T-helper 2 cell (primary cell): ENCODE measurements around the gene NGF.

ENCODE experiments used
- DNase-seq, 5 experiments: peaks; one replicate each; pipeline versions ENCODE4 v3.0.0 to v3.0.0-alpha.2; 2012 to 2022

Gene NGF

DNA sequence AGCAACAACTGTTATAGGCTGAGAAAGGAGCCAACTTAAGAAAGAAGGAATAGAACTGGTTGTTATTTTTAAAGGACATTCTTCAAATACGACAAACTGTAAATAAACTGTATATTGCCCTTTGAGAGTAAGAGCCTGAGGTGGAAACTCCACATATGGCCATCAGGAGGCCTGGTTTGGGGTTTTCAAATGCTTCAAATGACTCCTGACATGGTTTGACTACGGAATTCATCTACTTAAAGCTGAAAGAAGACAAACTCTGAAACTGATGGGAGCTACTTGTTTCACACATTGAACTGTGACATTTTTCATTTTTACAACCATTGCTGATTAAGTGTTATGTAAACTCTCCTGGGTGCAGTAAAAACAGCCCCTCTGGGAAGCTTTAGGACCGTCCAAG, 59.8 kb downstream of the NGF start:
- no peak for DNase-seq

DNA sequence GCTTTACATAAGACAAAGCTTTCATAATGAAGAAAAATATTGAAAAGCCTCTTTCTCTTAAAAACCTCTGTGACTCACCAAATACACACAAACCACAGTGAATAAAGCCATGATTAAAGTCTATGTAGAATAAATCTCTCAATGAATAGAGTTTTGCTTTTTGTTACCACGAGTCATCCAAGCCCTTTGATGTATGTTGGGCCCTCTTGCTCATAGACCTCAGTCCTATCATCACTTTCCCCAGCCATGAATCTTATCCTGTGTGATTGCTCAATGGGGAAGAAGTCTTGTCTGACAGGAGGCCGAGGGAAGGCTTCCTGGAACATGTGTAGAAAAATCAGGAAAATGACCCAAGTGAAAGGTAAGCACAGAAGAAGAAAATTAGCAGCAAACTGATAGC, 60.8 kb downstream of the NGF start:
- no peak for DNase-seq

DNA sequence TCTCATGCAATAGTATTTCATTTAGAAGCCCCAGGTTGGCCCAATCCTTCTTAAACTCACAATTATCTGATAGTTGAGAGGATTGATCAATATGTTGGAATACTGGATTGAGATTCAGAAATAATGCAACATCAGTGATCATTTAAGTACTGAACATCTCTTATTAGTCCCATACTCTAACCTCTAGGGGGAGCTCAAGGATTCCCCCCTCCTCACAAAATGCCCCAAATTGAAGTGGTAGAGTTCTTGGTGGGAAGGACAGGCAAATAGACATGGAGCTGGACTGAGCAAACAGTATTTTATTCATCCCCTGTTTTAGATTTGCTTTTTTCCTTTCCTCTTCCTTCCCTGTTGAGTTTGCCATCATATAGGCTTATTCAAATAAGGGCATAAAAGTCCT, 62.8 kb downstream of the NGF start:
- DNase-seq = peak in 1 of 5 experiments; percentile 3

DNA sequence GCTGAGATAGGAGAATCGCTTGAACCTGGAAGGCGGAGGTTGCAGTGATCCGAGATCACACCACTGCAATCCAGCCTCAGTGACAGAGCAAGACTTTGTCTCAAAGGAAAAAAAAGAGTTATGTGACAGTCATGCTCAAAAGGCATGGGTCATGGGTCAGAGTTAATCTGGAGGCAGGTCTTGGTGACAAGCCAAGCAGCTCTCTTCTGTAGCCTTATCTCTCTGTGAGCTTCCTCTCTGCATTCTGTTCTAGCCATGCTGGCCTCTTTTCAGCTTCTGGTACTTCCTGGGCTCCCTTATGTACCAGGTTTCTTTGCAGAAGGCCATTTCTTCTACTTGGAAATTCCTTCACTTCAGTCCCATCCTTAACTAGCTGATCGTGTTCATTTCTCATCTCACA, 63.6 kb downstream of the NGF start:
- DNase-seq = no peak

DNA sequence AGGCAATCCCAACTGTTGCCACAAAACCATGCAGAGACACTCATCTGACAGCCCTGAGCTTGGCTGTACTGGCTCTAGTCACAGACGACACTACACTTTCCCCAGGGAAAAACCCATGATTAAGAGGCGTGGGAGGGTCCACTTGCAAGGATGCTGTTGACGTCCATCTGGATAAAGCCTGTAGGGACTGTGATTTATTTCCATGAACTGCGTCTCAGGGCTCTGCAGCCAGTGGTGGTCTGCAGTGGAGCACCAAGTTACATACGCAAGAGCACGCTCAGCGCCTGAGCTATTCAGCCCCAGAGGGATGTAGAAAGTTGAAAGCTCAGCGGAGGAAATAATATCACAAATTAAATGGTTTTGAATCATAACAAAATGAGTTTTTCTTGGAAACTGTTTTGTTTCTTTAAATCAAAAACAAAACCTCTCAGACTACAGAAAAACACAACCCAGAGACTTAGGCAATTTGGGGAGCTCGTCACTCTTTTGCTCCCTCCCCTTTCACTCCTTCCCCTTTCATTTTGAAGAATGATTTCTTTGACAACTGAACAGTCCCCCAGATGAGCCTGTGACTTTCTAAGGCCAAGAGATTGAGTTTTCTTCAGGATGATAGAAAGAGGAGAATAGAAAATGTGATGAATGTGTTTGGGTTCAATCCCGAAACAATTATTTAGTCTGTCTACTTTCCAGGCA, 71.2 kb downstream of the NGF start:
- no peak for DNase-seq

DNA sequence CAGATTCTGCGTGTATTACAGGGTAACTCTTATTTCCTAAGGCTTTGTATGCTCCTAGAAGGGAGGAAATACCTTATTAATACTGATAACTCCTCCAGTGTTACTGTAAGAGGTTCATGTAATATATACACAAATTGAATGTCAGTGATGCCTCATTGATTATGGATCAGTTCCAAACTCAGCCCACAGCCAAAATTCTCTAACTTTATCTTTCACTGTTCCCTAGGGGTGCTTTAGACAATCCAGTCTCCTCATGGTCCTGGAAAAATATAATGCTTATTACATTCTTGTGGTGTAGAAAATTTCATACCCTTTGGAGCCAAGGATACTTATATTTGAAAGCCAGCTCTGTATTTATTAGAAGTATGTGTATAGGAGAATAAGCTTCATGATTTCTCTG, 73.0 kb downstream of the NGF start:
- no peak for DNase-seq

DNA sequence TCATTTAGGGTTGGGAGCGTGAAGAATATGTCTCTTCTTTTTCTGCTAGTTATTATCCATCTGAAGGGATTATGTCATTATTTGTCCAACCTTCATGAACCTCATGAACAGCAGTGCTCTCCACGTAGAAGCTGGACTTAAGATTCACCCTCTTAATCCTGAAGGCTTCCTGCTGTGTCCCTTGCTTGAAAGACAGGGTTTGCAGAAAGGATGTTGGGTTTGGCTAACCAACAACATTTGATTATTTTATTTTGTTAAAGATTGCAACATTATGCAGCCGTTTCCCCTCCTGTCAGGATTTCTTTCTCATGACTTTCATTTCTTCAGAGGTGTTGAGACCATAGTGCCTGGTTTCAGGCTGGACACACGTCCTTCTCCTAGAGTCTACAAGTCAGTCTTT, 75.2 kb downstream of the NGF start:
- DNase-seq = no peak

DNA sequence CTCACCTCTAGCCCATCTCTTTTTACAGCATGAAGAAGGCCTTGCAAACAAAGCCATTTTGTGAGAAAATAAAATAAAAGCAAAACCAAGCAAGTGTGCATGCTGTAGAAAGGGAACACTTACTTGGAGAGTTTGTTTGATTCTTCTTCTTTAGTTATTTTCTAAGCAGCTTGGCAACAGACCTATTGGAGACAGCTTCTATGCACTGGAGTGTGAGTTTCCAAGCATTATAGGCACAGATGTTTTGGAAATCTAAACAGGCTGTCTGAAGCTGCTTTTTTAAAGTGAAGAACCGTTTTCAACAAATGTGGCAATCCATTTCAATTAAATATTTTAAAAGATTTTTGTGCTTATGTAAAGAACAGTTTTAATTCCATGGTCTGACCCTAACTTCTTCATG, 76.6 kb downstream of the NGF start:
- no peak for DNase-seq

DNA sequence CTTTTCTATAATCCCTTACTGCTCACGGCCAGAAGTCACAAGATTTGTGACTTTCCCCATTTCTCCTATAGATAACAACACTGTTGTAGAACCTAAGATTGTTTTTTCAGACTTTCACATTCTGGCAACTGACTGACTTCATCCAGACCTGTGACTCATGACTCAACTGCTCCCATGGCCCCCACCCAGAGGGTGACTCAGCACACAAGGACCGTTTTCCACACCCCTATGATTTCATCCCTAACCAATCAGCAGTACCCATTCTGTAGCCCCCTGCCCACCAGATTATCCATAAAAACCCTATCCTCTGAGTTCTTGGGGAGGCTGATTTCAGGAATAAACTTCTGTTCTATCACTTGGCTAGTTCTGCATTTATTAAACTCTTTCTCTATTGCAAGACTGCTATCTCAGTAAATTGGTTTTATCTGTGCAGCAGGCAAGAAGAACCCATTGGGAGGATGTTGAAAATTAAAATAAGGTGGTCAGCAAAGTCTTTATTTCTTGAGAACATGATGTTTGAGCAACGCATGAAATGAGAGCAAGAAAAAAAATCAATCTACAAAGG, 79.7 kb downstream of the NGF start:
- no peak for DNase-seq

DNA sequence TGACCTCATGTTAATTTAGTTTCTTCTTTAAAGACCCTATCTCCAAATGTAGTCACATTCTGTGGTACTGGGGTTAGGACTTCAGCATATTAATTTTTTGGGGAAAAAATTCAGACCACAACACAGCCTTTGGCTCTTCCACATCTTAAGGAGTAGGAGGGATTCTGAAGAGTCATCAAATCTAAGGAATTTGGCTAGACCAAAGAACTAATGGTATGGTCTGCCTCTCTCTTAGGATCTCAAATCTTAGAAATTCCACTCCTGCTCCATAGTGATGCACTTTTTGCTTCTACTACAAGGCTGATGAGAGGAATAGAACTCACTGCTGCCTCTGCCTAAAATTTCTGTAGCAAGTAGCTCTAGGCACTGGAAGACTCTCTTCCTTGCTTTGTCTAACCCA, 80.5 kb downstream of the NGF start:
- DNase-seq = no peak

DNA sequence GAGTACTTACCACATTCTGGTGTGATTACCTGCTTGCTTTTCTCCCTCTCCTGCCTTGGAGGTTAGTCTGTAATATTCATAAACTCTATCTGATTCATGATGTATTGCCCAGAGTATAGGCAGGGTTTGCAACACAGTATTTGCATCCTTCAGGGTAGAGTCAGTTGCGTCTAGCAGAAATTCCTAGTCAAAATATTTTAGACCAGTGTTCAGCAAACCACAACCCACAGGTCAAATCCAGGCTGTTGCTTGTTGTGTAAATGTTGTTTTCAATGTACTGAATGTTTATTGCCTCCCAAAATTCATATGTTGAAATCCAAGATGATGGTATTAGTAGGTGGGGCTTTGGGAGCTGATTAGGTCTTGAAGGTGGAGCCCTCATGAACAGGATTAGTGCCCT, 82.9 kb downstream of the NGF start:
- no peak for DNase-seq

DNA sequence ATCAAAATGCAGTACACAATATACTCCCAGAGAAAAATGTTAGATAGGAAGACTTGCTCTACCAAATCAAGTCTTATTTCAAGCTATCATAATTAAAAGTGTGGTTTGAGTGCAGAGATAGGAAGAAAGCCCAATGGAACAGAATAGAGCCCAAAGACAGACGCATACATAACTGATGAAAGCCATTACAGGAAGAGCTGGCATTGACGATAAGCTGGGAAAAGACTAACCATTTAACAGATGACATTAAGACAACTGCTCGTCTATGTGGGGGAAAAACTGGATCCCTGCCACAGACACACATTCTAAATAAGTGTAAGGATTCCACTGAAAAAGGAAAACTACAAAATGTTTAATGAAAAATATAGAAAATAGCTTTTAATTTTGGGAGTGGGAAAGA, 85.5 kb downstream of the NGF start:
- no peak for DNase-seq

DNA sequence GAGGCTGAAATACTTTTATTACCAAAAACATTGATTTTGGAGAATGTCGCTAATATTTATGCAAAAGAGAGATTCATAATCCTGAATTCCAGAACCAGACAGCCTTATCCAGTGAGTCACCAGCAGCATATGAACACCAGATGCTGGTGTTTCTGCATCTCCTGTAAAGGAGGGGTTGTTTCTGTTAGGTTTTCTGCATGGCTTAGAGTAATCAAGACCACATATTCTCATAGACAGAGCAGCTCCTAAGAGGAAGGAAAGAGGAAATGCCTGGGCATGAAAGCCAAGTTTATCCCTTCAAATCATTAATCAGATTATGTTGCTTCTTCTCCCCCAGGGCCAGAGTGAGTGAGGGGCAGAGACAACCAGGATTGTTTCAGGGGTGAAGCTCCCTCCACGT, 86.2 kb downstream of the NGF start:
- DNase-seq = no peak

DNA sequence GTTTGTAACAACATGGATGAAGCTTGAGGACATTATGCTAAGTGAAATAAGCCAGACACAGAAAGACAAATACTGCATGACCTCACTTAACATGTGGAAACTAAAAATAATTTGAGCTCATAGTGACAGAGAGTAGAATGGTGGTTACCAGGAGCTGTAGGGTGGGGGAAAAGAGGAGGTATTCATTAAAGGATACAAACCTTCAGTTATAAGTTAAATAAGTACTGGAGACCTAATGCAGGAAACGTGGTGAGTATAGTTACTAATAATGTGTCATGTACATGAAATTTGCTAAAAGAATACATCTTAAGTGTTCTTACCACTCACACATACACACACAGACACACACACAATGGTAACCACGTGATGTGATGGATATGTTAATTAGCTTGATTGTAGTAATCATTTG, 86.7 kb downstream of the NGF start:
- DNase-seq = no peak

DNA sequence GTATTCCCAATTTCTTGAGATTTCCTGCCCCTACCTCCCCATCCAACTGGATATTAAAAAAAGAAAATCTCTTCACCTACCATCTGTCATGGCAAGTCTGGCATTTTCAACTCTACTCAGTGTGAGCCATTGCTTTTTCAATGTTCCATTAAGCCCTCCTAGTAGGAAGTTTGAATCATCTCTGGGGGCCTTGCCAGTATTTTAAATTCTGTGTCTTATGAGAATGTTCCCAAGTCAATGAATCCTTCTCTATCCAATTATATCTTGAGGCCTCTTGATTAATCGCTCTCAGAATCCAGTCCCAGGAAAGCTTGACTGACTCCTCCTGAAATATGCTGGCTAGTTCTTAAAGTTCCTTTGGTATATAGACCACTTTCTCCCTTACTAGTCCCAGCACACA, 91.5 kb downstream of the NGF start:
- no peak for DNase-seq

DNA sequence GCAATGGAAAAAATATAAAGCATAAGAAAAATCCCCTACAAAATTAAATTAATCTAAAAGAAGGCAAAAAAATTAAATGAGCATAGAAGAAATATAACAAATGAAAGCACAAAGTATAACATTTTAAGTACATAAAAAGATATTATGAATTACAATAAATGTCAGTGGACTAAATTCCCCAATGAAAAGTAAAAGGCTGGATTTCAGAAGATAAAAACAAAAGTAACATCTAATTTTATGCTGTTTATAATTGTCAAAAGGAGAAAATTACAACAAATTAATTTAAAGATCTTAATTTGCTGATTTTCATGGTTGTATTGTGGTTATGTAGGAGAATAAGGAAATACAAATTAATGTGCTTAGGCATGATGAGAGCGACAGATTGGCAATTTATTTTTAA, 92.8 kb downstream of the NGF start:
- DNase-seq = no peak

DNA sequence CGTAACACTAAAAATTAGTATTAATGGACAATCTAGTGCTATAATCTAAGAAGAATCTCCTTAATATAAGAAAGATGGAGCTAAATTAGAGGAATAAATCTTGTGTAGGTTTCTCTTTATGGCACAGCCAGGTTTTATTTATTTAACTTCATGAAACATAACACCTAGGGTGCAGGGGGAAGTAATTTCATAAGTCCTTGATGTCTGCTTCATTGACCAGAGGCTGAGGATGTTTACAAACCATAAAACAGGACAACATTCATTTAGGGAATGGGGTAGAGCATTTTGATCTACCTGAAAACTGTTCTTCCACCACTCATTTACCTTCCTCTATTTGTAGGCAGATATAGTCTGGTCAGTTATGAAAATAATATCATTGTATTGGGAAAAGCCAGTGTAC, 95.5 kb downstream of the NGF start:
- no peak for DNase-seq

DNA sequence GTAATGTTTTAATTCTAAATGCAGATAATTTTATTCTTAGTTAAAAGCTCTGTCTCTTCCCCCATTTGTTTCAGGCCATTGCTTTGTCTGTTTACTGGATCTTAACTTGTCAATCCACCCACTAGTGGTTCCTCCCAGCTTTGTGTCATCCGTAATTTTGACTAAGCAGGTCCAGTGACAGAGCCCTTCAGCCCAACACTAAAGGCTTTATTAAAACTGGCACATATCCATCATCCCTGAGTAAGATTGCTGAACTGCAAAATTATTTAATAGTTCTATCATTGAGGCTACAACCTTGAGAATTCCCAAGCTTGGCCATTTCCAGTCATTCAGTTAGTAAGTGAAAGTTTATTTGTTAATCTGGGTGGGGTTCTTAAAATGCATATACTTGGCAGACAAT, 96.7 kb downstream of the NGF start:
- DNase-seq = no peak

DNA sequence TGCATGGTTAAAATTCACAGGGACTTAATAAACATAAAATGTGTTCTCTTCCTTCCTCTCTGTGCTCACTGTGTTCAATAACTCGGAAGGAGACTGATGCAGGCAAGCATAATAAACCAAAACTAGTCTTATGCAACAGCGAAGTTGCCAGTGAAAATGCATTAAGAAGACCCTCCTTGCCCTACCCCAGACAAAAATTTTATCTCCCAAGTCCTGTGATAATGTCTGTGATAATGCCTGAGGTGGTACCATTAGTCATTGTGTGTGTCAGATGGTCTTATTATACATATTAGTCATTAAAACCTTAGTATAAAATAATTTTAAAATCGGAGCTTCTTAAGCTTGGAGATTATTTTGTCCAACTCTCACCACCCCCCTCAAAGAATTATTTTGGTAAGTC, 97.8 kb downstream of the NGF start:
- no peak for DNase-seq

DNA sequence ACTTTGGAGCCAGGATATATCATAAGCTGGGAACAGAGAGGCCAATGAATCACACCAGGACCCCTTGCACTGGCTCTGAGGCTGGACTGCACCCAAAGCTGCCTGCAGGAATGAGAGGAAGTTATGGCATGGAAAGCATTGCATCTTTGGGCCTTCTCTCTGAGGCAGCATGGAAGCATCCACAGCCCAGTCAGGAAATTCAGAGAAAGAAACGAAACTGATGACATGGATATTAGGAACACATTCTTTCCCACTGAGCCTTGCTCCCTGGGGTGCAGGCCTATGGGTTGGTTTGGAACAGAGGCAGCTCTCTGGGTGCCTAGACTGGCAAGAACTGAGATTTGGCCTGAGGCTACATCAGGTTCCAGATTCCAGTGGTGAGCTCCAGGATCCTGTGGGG, 98.6 kb downstream of the NGF start:
- no peak for DNase-seq

DNA sequence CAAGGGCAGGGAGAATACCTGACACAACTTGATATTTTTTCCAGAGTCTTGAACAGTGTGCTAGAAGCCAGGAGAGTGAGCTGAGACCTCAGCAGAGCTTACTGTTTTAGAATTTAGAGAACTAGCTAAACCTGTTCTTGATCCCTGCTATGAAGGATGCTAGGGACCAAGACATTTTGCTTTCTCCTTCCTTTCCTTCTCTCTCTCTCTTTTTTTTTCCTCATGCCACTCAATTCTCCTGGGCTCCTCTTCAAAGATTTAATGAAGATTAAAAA, 99.0 kb downstream of the NGF start:
- no peak for DNase-seq

DNA sequence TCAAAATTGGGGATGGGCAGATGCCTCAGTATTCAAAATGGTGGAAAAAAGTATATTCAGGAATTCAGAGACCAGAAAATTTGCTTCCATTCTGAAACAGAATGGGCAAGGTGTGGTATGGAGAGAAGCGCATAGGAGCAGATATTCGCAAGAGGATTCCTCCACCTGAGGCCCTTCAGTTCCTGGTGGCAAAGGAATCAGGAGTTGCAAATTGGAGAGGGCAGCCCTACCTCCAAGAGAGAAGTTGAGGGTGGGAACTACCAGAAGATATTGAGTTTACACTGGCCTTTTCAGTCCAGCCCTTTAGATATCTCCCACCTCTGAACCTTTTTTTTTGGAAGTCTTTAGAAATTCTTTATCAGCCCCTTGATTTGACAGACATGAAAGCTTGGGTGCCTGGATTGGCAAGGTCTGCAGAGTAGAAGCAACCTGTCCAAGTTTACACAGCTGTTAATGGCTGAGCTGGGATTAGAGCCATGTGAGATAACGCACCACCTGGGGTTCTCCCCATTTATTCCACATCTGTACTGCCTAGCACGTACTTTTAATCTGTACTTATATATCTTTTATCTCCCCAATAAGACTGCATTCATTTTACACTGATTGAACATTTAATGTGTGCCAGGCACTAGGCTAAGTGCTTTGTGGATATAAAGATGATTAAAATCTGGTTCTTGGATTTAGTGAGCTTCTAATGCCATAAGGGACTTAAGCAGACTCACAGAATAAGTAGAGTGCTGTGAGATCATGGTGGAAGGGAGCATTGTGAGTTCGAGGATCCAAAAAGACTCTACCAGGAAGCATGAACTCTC, 99.5 kb downstream of the NGF start:
- no peak for DNase-seq

DNA sequence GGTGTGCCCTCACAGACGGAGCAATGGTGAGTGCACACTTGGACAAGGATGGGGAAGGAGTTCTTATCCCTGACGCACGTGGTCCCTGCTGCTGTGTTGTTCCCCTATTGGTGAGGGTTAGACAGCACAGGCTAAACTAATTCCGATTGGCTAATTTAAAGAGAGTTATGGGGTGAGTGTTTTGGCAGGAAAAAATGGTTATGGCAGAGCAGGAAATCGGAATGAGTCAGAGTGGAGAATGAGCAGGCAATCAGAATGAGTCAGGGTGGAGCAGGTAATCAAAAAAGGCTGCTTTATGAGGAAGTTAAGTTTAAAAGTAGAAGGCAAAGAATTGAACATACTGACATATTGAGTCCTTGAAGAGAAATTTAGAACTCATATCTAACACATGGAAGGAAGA, 100.5 kb downstream of the NGF start:
- DNase-seq = no peak

DNA sequence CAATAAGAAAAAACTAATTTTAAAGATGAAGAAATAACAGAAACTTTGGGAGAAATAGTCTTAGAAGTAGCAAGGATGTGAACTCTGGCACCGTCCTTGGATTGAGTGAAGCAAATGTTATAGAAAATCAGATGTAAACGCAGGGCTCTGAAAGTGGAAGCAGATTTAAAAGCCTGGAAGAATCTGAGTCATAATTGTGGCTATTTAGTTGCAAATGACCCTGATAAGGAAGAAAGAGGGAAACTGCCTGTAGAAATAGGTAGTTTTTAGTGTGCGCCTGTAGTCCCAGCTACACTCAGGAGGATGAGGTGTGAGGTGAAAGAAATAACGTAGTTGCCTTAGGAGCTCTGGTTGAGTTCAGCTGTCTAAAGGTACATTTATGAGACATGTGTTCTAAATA, 101.0 kb downstream of the NGF start:
- DNase-seq = no peak
